Activated CD4-positive, alpha-beta T cell treated with anti-CD3 and anti-CD28 coated beads, Interleukin-2, amount 50 U/mL, for 24 hours (primary cell): ENCODE data around the gene LHX3.

Experiments
- DNase-seq, 2 donors: peaks; one replicate each; pipeline ENCODE4 v3.0.0-alpha.2; 2020; ENCODE audit warnings: low read depth in 1 of 2, low spot score in 1 of 2

Gene LHX3

DNA sequence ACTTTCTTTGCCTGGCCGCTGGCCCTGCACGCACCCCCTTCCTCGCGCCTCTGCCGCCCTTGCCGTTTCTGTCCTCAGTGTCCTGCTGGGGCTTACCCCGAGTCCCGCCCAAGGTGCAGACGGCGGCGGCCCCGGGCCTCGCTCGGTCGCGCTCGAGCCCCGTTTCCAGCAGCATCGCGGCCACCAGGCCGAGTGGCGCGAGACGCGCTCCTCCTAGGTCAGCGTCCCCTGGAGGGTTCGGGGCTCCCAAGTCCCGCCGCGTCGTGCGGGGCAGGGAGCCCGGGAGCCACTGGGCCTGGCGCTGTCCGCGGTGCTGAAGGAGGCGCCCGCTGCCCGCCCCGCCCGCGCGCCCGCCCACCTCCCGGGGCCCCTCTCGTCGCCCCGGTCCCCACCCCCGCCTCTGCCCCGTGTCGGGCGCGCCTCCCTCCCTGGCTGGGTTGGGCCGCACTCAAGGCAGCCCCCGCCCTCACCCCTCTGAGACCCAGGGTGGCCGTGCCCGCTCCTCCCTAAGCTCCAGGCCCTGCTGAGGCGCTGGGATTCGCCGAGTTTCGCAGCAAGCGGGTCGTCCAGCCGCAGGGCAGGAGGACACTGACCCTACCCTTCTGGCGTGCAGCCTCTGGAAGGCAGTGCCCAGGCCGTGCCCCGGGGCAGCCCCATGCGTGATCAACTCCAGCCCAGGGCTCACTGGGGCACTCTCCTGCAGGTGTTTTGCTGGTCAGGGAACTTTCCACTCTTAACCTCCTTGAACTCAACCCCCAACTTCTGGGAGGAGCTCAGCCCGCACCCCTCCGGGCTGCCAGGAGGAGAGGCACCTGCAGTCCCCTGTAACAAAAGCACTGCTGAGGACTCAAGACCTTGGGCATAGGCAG, at the start of gene LHX3:
Gene LHX3, minus strand, starts transcription at position 291 of the 869 bp plus-strand sequence. Its CDS starts 116 bp downstream, at position 175.
- no peak for DNase-seq

DNA sequence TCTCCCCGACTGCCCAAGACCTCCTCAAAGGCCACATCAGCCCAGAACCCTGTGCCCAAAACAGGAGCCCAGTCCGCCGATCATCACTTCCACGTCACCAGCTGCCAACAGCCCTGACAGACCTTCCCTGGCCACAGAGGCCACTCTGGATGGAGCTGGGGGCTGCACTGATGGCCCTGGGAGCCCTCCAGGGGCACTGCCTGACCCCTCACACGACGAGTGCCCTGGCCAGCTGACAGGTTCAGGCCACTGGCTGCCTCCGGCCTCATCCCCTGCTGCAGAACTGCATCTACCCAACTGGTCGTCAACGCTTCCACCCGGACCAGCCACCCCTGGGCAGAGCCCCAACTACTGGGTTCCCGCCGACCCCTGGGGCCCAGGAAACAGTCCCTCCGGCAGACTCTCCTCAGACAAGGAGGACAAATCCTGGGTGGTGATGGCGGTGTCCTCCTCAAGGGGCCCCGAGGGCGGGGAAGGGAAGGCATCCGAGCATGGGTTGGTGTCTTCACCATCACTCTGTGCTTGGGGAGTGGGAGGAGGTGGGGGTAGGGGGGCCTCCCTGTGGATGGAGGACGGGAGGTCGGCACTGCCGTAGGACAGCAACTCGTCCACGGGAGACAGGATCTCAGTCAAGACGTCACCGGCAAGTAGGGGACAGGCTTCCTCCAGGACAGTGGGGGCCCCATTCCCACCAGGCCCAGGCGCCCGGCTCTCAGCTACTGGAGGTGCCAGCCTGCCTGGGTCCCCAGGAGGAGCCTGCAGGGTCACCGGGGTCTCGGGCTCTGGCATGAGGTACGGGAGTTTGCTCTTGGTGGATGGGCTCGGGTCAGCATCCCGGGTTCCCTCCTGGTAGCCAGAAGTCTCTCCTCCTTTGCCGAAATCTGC, 48.6 kb upstream of the LHX3 start:
- no peak for DNase-seq

- DNase-seq, result no peak
Measured at GRCh38 chr9:136252846-136253245, 47.9 kb upstream of the LHX3 start.

DNA sequence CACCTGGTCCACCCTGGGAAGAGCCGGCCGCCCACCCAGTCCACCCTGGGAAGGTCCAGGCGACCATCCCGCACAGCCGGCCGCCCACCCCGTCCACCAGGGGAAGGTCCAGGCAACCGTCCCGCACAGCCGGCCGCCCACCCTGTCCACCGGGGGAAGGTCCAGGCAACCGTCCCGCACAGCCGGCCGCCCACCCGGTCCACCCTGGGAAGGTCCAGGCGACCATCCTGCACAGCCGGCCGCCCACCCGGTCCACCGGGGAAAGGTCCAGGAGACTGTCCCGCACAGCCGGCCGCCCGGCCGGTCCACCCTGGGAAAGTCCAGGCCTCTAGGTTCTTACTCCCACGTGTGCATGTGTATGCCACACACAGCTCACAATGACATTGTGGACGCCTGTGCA, 47.4 kb upstream of the LHX3 start:
- DNase-seq, result no peak

DNA sequence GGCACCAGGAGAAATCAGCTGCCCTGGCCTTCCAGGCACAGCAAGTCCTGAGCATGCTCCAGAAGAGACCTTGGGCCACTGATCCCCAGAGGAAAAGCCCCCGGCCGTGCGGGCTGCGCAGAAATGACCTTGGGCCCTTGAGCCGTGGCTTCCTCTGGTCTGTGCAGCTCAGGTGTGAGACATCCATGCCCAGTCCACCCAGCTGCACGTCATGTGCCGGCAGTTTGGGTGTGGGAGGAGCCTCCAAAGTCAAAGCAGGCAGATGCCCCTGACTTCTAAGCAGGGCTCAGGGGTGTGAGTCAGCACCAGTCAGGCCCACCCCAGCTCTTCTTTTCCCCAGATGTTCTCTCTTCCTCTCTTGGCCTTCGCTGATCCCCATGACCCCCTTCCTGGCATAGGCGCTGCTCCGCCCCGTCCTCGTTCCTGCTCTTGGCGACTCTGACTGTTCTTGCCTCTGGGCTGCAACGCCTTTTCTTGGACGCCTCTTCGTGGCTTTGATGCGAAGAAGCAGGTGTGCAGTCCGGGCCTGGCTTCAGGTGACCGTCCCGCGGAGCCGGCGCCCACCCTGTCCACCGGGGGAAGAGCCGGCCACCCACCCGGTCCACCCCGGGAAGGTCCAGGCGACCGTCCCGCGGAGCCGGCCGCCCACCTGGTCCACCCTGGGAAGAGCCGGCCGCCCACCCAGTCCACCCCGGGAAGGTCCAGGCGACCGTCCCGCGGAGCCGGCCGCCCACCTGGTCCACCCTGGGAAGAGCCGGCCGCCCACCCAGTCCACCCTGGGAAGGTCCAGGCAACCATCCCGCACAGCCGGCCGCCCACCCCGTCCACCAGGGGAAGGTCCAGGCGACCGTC, 46.6 kb upstream of the LHX3 start:
- DNase-seq, result no peak

GRCh38 chr9:136250676-136251075, 45.7 kb upstream of the LHX3 start:
- no peak for DNase-seq

- no peak for DNase-seq
Measured at GRCh38 chr9:136249877-136250559, 45.1 kb upstream of the LHX3 start.

DNA sequence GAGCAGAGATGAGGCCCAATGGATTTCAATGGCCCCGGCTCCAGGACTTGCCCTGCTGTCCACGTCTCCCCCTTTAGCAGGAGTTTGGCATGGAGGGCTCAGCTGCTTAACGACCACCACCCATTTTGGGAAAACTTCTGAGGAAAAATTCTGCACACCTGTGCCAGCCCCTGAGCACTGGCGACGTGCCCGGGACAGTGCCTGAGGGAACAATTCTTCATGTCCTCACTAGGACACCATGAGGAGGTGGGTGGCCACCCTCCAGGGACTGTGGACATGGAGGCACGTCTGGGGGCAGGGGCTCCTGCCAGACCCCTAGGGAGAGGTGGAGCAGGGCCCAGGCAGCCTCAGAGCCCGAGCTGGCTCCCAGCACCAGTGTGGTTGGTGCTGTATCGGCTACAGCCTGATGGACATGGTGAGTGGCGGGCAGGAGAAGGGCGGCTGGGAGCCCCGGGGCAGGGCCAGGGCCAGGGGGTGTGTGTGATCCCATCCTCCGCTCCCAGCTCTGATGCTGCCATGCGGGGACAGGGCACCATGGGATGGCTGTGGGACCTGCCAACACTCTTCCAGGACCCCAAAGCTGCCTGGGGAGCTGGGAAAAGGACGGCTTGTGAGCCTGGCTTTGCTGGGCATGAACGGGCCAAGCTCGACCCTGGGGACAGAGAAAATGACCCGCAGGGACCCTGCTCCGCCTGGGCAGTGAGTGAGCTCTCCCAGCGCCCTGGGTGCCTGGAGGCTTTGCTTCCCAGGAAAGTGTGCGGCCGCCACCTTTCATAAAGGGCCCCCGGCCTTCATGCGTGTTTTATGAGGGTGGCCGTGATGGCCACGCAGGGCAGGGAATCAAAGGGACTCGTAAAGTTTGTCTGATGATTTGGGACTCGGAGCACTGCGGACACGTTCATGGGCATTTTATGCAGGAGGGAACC, 44.3 kb upstream of the LHX3 start:
- DNase-seq, result no peak

DNA sequence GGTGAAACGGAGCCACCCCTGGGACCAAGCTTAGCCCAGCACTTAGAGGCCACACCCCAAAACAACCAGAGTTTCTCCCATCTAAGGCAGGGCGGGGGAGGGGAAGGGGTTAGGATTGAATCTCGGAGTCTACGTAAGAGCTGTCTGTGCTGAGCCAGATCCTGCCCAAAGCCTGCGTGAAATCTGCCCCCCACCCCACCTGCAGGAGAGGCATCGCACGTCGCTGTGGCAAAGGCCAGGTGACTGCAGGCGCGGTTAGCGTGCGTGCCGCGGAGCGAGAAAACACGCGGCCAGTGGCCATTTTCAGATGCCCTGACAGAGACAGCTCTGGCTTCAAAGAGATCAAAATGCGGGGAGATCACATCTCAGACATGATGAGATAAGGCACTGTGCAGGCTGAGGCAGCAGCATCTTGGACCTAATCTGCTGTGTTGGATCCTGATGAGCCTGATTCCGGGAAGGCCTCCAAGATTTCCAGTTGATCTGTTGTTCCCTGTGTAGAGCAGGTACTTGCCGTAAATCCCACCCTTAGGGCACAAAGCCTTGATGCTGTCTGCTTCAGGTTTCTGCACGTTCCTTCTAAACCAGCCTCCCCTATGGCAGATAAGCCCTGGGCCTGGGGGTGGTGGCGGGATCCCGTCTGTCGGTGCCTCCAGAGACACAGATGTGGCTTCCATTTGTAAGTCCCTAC, 43.2 kb upstream of the LHX3 start:
- no peak for DNase-seq

GRCh38 chr9:136247551-136247916, 42.6 kb upstream of the LHX3 start:
- DNase-seq, result no peak

GRCh38 chr9:136246849-136247550, 42.1 kb upstream of the LHX3 start:
- DNase-seq, result no peak

DNA sequence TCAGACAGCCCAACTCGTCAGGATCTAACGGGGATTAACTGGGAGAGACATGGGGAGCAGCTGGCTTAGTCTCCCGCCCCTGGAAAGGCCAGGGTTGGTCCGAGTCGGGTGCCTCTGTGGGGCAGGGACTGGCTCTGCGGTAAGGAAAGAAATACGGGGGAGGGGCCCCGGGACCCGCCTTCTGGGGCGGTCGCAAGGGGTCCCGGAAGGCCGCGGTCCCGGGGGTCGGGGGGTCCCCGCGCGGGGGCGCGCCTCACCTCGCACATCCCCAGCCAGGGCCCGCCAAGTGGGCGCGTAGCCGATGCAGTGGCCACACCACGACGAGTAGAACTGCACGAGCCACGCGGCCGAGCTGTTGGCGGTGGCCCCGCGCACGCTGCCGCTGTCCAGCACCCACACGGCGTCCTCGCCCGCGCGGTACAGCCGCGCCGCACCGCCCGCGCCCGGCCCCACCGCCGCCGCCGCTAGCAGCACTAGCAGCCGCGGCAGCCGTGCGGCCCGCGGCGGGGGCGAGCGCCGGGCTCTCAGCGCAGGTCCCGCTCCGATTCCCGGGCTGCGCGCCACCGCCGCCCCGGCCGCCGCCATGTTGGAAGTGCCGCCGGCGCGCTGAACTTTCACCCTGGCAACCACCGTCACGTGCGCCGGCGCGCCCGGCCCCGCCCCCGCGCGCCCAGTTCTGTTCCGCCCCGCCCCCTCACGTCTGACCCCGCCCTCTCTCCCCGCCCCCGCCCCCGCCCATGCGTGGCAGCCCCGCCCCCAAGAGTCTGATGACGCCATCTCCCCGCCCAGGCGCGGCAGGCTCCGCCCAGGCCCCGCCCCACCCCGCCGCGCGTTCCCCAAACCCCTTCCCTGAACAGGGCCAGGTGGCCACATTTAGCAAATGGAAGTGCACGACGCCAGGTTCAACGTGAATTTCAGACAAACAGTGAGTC, 40.6 kb upstream of the LHX3 start, which contains the start of gene QSOX2:
Gene QSOX2, minus strand, starts transcription at position 594 of the 932 bp plus-strand sequence. Its CDS starts 9 bp downstream, at position 585.
- peak; percentile 74 to 76 for DNase-seq

GRCh38 chr9:136244969-136245218, 40.0 kb upstream of the LHX3 start:
- no peak for DNase-seq

DNA sequence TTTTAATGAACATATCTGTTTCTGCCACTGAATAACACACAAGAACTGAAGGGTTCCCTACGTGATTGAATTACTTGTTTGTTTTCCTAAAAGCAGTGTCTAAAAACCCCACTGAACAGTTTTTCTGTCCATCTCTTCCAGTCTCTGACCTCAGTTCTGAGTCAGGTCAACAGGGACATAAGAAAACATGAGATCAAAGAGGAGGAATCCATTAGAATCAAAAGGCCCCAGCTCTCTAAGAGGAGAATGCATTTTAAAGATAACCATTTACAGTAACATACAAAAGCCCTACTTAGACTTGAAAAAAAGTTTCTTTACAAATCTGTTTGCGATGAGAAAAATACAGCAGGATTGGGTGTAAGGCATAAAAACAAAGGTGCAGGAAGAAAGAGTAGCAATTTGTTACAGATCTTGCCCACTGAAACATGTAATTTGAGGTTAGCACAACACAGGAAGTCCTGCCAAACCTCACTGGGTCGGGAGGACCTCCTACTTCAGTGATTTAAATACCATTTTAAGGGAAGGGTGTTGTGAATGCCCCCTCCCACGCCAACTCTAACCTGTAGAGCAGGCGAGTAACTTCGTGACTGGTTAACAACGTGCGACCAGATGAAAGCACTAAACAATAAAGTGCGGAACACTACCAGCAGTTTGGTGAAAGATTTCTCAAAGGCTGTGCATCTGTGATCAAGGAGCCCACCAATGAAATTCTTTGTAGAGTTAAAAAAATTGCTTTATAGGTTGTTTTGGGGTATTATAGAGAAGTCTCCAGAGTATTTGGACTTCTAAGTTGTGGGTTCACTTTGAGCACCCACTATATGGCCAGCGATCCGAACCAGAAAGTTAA, 39.4 kb upstream of the LHX3 start:
- DNase-seq, result peak; percentile 33 to 69

DNA sequence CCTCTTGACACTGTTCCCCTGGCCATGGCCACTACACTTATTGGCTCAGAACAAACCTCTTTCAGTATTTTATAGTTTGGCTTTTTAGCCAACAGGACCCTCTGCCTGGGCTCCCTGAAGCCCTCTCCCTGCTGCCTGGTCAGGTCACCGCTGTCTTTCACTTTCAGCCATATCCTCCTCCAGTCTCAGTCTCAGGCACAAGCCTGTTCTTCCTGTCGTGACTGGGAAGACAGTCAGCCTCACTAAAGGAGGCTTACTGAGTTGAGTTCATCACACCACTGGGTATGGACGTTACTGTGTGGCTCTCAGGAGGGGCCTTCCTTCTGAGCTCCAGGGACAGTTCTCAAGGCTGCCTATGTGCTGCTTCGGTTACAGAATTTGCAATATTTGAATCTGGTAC, 38.7 kb upstream of the LHX3 start:
- DNase-seq, result no peak

- DNase-seq, result no peak
Measured at GRCh38 chr9:136242918-136243525, 38.1 kb upstream of the LHX3 start.
